Dermis blood vessel endothelial cell (primary cell): ENCODE data around the gene RPL31. TPM values are rescaled to one million over a fixed set of nuclear protein-coding genes. Genes with fewer than 3 reads are reported as not detected.

ENCODE experiments used
- DNase-seq: peaks from one replicate; pipeline ENCODE4 v3.0.0; 2010
- total RNA-seq: library from RNA; depleted of rRNA; stranded (reverse); fragments of >200 nt; gene quantifications from 2 replicates; pipeline ENCODE4 v1.2.3, GENCODE V29; 2014

RPL31 gene
- total RNA-seq, 1 donor from 2014 or later = 1,408 TPM

DNA sequence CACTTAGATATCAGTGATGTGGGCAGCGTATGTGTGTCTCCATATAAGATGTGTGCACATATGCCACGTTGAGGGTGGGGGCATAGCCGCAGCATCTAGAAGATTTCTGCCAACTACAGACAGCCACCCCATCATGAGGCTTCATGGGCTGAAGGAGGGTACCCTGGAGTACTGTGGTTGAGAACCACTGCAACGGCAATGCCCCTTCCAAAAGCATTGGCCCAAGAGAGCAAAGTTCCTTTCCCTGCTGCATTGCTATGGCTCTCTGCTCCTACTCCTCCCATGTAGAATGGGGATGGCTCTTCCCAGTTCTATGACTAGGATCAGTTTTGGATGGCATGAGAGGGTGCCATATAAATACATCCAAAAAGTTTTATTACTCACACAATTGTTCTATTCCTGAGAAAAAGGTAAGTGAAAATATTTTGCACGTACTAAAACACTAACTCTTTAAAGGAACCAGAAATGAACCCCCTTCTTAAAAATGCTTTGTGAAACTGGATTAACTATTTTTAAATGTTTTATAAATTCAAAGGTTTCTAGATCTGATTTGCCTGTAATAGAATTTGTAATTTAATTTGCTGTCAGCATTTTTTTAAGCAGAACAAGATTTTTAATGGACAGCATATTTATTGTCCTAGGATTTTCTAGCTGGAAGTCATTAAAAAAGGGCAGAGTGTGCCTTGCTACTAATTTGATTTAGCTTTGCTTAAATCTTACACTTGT, 4.4 kb upstream of the RPL31 start:
- no peak for DNase-seq

DNA sequence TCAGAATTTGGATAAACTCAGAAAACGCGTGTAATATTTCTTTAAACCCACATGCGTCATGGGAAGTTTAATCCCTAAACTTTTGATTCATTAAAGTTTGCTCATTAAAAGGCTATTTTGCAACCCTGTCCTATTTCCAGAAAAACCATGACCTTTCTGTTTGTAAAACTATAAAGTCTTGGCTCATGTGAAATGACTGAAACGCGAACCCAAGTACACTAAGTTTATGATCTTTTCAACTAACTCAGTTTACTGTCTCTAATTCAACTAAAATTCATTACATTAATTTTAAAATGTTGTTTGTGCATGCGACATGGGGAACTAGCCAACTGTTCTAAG, 3.9 kb upstream of the RPL31 start:
- DNase-seq = no peak

DNA sequence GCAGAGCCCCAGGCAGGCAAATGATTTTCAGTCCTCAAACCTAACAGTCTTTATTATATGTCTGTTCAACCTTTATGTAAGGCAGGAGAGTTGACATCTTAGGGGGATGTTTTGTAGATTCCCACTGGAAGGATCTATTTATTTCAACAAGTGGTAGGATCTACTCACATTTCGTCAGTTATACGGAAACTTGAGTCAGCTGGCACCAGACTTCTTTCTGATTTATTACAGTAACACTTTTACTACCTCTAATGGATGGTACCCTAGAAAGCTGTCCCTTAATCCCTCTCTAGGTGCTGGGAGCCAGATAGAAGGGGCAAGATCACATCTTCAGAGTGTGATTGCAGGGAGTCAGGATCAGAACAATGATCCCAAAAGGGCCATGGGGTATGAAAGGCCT, 2.1 kb upstream of the RPL31 start:
- no peak for DNase-seq

DNA sequence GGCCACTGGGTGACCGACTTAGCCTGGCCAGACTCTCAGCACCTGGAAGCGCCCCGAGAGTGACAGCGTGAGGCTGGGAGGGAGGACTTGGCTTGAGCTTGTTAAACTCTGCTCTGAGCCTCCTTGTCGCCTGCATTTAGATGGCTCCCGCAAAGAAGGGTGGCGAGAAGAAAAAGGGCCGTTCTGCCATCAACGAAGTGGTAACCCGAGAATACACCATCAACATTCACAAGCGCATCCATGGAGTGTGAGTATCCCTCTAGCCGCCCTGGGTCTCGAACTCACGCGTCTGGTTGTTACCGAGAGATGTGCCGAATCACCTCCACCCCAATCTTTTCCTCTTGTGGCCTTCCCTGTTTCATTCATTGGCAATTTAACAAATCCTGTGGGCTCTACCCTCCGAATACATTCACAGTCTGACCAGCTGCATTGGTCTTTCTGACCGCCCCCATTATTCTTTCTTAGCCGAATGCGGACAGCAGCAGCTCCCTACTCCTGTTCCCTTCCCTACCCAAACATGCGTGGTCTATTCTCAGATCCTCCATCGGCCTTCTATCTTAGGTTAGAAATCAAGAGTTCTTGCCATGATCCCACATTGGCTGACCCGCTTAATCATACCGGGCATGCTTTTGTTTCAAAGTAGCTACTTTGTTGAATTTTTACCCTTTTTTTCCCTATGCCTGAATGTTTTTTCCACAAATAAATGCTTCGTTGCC, 631 bp downstream of the RPL31 start:
- peak; percentile 32 for DNase-seq

DNA sequence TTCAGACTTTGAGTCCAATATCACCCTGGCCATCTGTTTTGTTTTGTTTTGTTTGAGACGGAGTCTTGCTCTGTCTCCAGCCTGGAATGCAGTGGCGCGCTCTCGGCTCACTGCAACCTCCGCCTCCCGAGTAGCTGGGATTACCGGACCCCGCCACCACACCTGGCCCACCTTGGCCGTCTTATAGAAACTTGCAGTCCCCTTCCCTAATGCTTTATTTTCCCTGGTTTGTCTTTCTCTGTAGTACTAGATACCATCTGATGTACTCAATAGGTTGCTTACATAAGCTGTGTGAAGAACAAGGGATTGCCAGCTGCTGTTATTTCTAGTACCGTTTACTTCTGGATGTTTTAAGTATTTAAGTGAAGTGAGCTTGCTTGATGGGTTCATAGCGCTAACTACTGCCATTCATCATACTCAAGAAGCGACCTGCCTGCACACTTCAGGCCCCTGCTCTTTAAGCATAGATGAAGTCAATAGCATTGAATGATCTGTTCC, 1.2 kb downstream of the RPL31 start:
- DNase-seq = peak; percentile 28

DNA sequence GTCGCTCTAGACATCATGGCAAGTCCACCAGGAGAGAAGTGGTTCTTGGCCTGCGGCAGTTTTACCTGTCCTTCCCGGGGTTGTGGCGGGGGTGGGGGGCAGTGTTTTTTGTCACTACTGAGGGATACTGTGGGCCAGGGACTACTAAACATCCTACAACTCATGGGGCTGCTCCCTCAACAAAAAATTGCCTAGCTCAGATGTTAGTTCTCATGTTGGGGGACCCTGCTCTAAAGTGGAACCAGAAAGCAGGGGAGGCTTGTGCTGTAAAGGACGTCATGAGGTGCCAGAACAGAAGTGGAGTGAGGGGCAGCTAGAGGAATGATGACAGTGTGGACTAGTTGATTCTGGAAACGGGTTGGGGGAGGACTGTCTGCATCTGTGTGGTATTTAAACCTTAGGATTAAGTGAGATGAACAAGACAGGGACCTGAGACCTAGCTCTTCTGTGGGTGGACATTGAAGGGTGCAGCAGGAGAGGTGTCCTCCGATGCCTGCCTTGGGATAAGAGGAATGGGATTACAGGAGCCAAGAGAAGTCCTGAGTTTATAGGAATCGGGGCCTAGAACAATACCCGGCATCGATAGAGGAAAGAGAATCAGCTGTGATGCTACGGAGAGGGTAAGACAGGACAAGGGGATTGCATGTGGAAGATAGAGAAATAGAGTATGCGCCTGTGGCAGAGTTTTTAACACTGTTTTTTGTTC, 2.7 kb downstream of the RPL31 start:
- DNase-seq = no peak

DNA sequence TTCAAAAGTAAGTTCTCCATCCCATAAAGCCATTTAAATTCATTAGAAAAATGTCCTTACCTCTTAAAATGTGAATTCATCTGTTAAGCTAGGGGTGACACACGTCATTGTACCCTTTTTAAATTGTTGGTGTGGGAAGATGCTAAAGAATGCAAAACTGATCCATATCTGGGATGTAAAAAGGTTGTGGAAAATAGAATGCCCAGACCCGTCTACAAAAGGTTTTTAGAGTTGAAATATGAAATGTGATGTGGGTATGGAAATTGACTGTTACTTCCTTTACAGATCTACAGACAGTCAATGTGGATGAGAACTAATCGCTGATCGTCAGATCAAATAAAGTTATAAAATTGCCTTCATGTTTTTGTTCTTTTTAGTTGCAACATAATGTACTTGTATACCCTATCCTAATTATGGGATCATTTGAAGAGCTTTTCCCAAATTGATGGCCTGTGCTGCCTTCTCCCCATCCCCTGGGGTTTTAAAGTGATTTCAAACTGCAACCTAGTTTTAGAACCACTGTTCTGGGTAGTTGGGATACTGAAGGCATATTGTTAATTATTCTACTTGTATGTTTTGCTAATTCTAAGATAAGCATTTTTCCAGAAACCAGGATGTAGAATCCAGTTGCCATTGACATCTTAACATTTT, 4.1 kb downstream of the RPL31 start:
- DNase-seq = no peak

DNA sequence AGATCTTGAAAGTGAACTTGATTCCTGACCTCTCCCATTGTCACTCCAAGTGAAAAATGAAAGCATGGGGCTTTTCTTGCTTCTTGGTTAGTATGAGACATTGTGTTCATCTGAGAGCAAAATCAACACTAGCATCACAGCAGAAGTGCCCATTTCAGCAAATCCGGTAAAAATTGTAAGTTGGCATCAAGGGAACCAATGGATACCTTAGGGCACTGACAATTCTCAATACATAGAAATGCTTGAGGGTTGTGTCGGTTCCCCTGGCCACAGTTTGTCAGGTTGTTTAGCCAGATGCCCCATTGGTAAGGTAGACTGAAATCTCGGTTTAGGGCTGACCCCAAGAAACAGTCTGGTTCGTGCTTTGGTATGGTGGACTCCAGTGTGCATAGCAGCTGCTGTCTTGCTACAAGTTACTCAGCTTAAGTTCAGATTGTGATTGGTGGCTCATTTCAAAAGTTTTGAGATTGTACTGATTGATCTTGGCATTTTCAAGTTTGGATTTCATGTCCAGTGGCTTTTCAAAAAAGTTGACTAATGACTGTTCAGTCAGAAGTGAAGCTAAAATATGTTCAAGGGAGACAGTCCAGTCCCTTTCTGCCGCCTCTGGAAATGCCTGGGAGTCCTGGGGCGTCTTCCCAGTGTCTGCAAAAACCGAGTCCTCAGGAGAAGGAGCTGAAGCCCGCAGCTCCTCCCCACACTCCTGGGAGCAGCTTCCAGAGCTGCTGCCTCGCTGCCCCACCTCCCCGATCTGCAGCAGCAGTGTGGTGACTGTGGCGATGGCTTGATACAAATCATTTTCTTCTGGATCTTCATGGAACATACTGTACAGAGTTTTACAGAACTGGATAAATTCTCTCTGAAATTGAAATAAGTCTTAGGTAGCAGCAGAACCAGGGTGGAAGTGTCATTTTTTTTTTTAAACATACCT, 5.6 kb downstream of the RPL31 start:
- no peak for DNase-seq

DNA sequence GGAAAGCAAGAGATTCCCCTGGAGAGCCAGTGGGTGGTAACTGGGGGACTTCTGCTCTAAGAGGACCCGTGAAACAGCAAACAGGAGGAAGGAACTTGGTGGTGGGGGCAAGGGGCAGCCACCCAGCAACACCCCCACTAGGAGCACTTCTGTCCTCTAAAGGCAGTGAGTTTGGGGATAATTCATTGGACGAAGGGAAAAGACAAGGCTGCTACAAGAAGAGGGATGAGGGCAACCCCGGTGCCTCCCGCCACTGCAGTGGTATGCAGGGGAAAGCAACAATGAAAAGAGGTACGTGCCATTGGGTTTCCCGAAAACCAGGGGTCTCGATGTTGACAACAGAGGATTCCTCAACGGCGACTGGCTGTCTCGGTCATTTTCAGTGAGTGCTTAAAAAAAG, 9.1 kb downstream of the RPL31 start:
- DNase-seq = no peak

DNA sequence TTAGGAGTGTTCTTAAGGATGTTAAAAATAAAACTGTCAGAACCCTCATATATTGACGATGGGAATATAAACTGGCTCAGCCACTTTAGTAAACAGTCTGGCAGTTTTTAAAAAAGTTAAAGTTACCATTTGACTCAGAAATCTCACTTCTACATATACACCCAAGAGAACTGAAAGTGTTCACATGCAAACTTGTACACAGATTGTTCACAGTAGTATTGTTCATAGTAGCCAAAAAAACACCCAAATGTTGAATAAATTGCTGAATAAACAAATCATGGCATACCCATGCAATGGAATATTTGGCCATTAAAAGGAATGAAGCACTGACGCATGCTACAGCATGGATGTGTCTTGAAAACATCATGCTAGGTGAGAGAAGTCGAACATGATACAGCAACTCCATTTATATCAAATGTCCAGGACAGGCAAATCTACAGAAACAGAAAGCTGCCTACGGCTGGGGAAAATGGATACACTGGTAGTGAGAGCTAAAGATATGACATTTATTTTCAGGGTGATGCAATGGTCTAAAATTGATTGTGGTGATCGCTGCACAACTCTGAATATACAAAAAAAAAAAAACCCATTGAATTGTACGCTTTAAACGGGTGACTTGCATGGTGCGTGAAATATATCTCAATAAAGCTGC, 10.1 kb downstream of the RPL31 start:
- no peak for DNase-seq

DNA sequence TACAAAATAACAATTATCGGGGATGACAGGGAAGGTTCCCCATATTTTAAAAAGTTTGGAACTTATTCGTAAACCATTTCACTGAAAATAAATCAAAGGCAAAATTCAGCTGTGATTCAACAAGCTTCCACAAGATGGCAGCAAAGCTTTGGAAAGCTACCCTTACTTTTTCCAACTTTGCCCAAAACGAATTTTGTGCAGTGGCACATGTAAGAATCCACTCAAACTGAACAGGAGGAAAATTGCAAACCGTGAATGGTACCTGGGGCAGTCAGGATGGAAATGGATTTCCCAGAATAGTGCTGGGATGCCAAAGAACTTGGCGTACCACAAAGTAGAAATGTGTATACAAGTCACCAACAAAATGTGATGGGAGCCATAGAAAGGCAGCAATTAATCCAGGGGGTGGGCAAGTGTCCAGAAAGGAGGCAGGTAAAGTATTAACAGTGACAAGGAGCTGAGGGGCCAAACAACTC, 10.7 kb downstream of the RPL31 start:
- DNase-seq = peak; percentile 68

DNA sequence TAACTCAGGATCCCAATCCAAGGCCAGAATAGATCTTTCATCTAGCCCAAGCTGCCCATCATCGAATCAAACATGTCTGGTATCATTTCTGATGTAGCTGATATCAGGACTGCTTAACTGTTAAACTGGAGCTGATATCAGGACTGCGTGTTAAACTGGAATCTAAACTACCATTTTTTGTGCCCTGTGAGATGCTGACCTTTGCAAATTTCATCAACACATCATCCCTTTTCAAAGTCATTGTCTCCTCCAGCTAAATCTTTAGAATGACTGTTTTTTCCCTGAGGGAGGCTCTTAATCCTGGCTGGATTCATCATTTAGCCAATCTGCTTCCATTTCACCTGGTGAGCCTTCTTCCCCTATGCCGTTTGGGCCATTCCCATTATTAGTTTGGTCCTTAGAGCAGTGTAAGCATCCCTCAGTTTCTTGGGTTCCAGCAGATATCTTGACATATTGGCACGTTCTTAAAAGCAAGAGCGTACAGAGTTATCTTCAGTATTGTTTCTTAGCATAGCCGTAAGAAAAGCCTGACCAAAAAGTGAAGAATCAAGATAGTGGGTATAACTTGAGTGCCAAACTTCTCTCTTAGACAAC, 12.3 kb downstream of the RPL31 start:
- no peak for DNase-seq

DNA sequence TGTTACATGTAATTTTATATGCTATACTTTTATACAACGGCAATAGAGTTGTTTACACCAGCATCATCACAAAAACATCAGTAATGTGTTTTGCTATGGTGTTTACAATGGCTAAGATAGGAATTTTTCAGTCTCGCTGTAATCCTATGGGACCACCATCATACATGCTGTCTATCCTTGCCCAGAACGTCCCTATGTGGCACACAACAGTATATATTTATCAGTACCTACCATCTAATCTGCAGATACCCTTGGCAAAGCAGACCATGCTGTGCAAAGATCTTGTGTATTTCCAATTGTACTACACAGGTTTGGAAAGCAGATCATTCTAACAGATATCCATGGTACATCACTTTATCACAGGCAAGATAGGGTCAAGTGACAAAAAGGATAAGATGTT, 15.3 kb downstream of the RPL31 start:
- DNase-seq = no peak

DNA sequence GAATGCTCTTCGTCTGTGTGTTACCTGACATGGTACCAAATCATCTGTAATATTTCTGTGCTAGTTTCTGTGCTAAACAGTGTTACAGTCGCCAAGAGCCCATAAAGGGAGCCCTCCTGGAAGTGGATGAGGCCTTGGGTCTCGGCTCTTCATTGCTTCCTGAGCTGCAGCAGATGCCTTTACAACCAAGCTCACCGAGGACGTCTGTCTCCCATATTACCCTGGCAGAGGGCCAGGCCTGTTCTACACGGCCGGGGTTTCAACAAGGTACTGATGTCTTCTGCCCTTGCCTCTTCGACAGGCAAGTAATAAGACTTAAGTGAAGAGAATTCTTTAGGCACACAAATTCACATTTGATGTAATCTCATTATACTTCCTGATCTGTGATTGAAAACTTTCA, 16.8 kb downstream of the RPL31 start:
- no peak for DNase-seq

DNA sequence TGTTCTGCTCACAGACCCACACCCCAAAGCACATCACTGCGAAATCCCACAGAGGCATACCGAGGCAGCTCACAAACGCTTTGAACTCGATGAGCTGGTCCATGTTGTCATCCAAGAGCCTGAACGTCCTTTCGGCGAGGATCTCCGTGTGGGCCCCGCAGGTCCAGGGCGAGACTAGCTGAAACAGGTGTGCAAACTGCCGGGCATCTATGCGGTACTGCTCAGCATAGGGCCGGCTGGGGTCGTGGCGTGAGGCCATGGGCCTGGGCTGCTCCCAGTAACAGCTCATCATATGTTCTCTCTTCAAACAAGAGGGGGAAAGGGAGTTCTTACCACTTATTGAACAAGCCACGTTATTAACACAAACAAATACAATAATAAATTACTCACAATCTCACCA, 20.1 kb downstream of the RPL31 start:
- DNase-seq = no peak

DNA sequence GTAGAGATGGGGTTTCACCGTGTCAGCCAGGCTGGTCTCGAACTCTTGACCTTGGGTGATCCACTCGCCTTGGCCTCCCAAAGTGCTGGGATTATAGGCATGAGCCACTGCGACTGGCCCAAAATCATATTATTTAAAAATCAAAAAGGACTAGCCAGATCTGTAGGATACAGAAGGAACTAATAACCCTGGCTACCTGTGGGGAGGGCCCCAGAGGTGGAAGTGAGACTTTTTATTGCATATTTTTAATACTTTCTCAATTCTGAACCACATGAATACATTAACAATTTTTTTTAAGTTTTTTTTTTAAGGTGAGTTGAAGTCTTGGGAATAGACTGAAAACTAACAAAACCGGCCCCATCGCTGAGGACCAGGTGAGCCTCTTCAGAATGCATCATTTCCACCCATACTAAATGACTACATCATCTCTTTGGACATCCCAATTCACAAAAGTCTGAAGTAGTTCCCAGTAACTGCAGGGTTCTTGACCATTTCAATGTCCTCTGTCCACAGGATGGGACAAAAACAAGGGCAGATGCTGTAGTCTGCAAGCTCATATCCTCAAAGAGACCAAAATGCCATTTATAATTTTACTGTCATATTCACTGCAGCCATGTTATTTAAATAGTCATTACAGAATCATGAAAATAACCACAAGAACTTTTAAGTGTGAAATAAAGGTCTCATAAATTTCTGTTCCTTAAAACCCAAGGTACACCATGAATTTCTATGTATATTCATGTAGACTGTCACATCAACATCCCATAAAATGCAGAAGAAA, 21.4 kb downstream of the RPL31 start:
- no peak for DNase-seq

DNA sequence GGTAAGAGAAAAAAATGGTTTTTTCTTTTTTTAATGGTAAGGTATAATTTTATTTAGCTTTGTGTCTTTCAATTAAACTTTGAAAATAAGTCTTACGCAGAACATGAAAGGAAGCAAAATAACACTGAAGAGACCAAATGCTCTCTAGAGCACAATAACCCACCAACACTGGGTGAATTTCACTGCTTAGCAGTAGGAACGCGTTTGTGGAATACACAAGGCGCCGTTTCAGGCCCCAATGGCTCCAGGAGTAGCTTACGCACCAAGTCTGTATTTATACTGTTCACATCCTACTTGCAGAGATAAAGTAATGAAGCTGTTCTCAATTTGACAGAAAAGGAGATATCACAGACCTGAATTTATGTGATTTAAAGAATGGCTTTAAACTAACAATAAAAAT, 23.5 kb downstream of the RPL31 start:
- no peak for DNase-seq

DNA sequence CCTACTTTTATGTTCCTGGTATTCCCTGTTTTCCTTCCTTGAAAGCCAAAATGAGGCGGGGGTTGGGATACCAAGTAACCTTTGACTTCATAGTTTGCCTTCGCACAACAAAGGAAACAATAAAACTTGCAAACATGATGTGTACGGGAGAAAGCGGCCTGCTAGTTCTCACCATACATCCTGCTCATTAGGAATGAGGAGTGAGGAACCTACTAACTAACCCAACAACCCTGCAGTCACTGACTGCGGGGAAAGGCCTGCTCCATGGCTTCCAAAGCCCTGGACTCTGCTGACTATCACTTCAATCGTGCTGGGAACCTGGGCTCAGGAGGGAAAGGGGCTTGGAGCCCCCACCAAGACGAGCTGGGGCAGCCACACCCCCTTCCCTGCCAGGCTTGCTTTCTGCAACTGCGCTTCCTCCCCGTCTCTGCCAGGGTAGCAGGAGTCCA, 24.2 kb downstream of the RPL31 start:
- peak; percentile 46 for DNase-seq

DNA sequence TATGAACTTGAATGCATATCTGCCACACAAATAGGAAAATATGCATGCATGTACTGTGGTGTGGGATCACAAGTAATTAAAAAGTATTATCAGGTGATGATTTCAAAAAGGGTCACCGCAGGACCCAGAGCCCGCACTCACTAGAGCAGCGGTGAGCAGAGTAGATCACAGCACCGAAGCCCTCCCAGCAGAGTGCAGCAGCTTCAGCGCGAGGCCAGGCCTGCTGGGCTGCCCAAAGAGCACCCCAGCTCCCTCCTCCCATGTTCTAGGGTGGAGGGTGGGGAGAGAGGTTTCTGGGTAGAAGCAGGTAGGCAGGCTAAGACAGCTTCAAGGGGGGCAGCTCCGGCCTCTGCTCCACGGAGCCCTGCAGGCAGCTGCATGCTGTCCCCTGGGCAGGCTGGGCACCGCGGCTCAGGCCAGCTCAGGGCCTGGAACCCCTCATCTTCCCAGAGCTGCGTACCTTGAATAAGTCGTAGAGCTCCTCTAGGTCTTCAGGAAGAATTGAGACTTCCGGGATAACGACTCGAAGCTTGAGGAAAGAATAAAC, 24.9 kb downstream of the RPL31 start:
- DNase-seq = no peak

DNA sequence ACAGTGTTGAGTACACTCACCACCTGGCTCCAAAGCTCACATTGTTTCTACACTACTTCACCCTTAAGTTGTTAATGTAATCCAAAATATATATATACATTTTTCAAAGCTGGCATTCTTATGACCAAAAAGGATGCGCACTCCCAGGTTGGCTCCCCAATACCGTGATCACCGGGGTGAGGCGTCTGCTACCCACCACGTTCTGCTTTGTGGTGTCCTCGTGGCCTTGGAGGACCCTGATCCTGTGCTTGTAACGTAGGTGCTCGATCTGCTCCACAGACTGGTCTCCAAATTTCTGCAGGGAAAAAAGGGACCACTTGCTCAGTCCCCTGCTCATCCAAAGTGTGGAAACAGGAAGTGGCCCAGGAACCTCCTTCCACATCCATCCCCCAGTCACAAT, 25.8 kb downstream of the RPL31 start:
- DNase-seq = no peak
